Left ventricle myocardium inferior (tissue), 1 donor: Measurements from ENCODE around the gene SERPINB6. TPM values are rescaled to one million over a fixed set of nuclear protein-coding genes. Genes with fewer than 3 reads are reported as not detected.
A peak's percentile ranks its signal among the peaks of the same experiment; 100 is the strongest.

ENCODE experiments used
- DNase-seq: peaks from one replicate; pipeline ENCODE4 v3.0.0-alpha.2; 2020
- H3K27ac ChIP-seq: fragments of 200-600 bp; replicated peaks from 2 replicates; pipeline ENCODE4 v1.8.0; 2021
- H3K27me3 ChIP-seq: fragments of 200-600 bp; 2 replicates; pipeline ENCODE4 v1.8.0; 2021; ENCODE audit warnings: low read depth
- H3K36me3 ChIP-seq: fragments of 200-600 bp; 2 replicates; pipeline ENCODE4 v1.8.0; 2021
- H3K4me1 ChIP-seq: fragments of 200-600 bp; 2 replicates; pipeline ENCODE4 v1.8.0; 2021
- H3K4me3 ChIP-seq: fragments of 200-600 bp; 2 replicates; pipeline ENCODE4 v1.8.0; 2021; ENCODE audit warnings: mild to moderate bottlenecking, moderate library complexity
- H3K9me3 ChIP-seq: fragments of 200-600 bp; replicated peaks from 2 replicates; pipeline ENCODE4 v1.8.0; 2021
- CTCF ChIP-seq: fragments of 200-600 bp; IDR thresholded peaks from 2 replicates; pipeline ENCODE4 v1.8.0; 2021; ENCODE audit warnings: antibody characterized with exemption, mild to moderate bottlenecking, borderline replicate concordance
- intact Hi-C: fragments of 100-400 bp; cut with micrococcal nuclease; formaldehyde crosslinking; loops from one replicate; pipeline ENCODE4 v1.11.0; 2022
- total RNA-seq: library from RNA; stranded (reverse); fragmentation: NEBNext Ultra II Directional; extraction: Animal tissue kit (Norgen Biotek cat#: 25700); gene quantifications from one replicate; pipeline ENCODE4 v1.2.1, GENCODE V29; 2021
- donor health status: DM: no; HTN: yes; CAD: no; lungs with severe emphysema.

The SERPINB6 gene
- total RNA-seq, 1 donor from 2014 or later: 233 TPM

- intact Hi-C loops: no loop called here
- Histone ChIP-seq H3K4me3 (peak overlapping the region; percentile 77), H3K4me1 (peaks cover 52% of the 10 kb centered on the region), H3K27ac (peak overlapping the region; percentile 95), H3K9me3 (no peaks in the 10 kb centered on the region), H3K36me3 (no peaks in the 10 kb centered on the region), H3K27me3 (no peaks in the 10 kb centered on the region)
- no peak for TF ChIP-seq CTCF
- DNase-seq: peak; percentile 84
These were observed 481 bp downstream of the SERPINB6 start for GRCh38 chr6:2970753-2971419.

GRCh38 chr6:2970034-2970685, 1.2 kb downstream of the SERPINB6 start:
- peak overlapping the region; percentile 77 for H3K4me3 ChIP-seq
- no peak for DNase-seq
- no peaks in the 10 kb centered on the region for H3K9me3 ChIP-seq
- intact Hi-C loops: no loop called here
- peaks cover 58% of the 10 kb centered on the region for H3K4me1 ChIP-seq
- TF ChIP-seq CTCF: no peak
- H3K36me3 ChIP-seq: no peaks in the 10 kb centered on the region
- peak overlapping the region; percentile 95 for H3K27ac ChIP-seq
- H3K27me3 ChIP-seq: no peaks in the 10 kb centered on the region

- Histone ChIP-seq H3K4me1 (peaks cover 58% of the 10 kb centered on the region), H3K9me3 (no peaks in the 10 kb centered on the region), H3K36me3 (no peaks in the 10 kb centered on the region), H3K27me3 (no peaks in the 10 kb centered on the region), H3K4me3 (peak overlapping the region; percentile 77), H3K27ac (peak overlapping the region; percentile 95)
- no peak for TF ChIP-seq CTCF
- intact Hi-C loops: no loop called here
- DNase-seq: no peak
These were observed 1.8 kb downstream of the SERPINB6 start for GRCh38 chr6:2969549-2969948.

DNA sequence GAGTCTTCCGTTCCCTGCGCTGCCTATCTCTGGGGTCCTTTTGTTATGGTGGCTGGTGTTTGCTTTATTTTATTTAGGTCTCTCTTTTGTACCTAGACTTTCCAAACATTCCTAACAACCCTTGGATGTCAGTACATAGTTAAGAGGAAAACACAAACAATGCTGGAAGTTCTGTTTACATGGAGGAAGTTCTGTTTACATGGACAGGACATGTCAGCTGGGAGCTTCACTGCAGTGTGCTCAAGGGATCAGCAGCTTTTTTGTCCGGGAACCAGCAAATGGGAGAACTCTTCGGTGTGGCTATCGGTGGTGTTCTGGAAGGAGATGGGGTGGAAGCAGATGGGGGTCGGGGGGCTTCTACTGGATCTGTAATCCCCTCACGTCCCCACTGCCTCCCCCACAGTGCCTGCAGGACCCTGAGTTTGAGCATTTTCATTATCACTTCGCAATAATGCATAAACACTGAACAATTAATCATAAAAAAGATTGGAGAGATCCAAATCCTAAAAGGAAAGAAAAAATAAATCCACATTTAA, 2.7 kb downstream of the SERPINB6 start:
- intact Hi-C loops: no loop called here
- DNase-seq: no peak
- Histone ChIP-seq H3K27me3 (no peaks in the 10 kb centered on the region), H3K36me3 (no peaks in the 10 kb centered on the region), H3K27ac (peak overlapping the region; percentile 95), H3K9me3 (no peaks in the 10 kb centered on the region), H3K4me3 (no peak overlapping the region), H3K4me1 (peaks cover 58% of the 10 kb centered on the region)
- no peak for TF ChIP-seq CTCF

DNA sequence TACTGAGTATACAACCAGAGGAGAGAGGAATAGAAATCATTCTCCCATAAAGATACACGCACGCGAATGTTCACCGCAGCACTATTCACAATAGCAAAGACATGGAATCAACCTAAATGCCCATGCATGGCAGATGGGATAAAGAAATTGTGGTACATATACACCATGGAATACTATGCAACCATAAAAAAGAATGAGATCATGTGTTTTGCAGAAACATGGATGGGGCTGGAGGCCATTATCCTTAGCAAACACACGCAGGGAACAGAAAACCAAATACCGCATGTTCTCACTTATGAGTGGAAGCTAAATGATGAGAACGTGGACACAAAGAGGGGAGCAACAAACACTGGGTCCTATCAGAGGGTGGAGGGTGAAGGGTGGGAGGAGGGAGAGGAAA, 3.4 kb downstream of the SERPINB6 start:
- DNase-seq: no peak
- Histone ChIP-seq H3K36me3 (no peaks in the 10 kb centered on the region), H3K27ac (peak overlapping the region; percentile 95), H3K4me3 (no peak overlapping the region), H3K9me3 (no peaks in the 10 kb centered on the region), H3K27me3 (no peaks in the 10 kb centered on the region), H3K4me1 (peaks cover 65% of the 10 kb centered on the region)
- intact Hi-C loops: no loop called here
- TF ChIP-seq CTCF: no peak
